Limb (tissue), 2 donors: Measurements from ENCODE around the gene IFI27L1.

Experiments used
- DNase-seq, 2 donors: peaks; one replicate each; pipeline ENCODE4 v3.0.0-alpha.2; 2016; ENCODE audit errors: extremely low spot score in 2 of 2

IFI27L1 gene

GRCh38 chr14:94080621-94081385 is at the start of gene IFI27L1, which contains the start of gene DDX24:
IFI27L1 (plus strand) TSS chr14:94081310; CDS start chr14:94096938, 15,628 bp downstream.
DDX24 (minus strand) TSS chr14:94081202; CDS start chr14:94079742, 1,460 bp downstream.
- peak; percentile 96 to 97 for DNase-seq

- DNase-seq = no peak
Observed at GRCh38 chr14:94031883-94032279, 49.2 kb upstream of the IFI27L1 start.

- DNase-seq = no peak
Observed at GRCh38 chr14:94034886-94035285, 46.2 kb upstream of the IFI27L1 start.

GRCh38 chr14:94036313-94037167 is 44.6 kb upstream of the IFI27L1 start:
- peak; percentile 33 to 70 for DNase-seq

GRCh38 chr14:94037954-94038353 is 43.2 kb upstream of the IFI27L1 start:
- no peak for DNase-seq

- no peak for DNase-seq
Observed at GRCh38 chr14:94038510-94038909, 42.6 kb upstream of the IFI27L1 start.

GRCh38 chr14:94038921-94039629 is 42.0 kb upstream of the IFI27L1 start:
- DNase-seq = no peak

- DNase-seq = no peak
Observed at GRCh38 chr14:94040247-94040646, 40.9 kb upstream of the IFI27L1 start.

- DNase-seq = no peak
Observed at GRCh38 chr14:94040796-94041195, 40.3 kb upstream of the IFI27L1 start.

GRCh38 chr14:94041551-94042346 is 39.4 kb upstream of the IFI27L1 start:
- DNase-seq = no peak

- no peak for DNase-seq
Observed at GRCh38 chr14:94042433-94043091, 38.5 kb upstream of the IFI27L1 start.

- no peak for DNase-seq
Observed at GRCh38 chr14:94043111-94043755, 37.9 kb upstream of the IFI27L1 start.

GRCh38 chr14:94043756-94044475 is 37.2 kb upstream of the IFI27L1 start:
- DNase-seq = no peak

GRCh38 chr14:94044476-94045091 is 36.5 kb upstream of the IFI27L1 start:
- no peak for DNase-seq

GRCh38 chr14:94045101-94045500 is 36.0 kb upstream of the IFI27L1 start:
- no peak for DNase-seq

- DNase-seq = peak in 1 of 2 donors; percentile 18
Observed at GRCh38 chr14:94045563-94046345, 35.4 kb upstream of the IFI27L1 start.

GRCh38 chr14:94046696-94047250 is 34.3 kb upstream of the IFI27L1 start:
- DNase-seq = peak in 1 of 2 donors; percentile 9

- DNase-seq = peak in 1 of 2 donors; percentile 18
Observed at GRCh38 chr14:94047581-94047980, 33.5 kb upstream of the IFI27L1 start.
